Measurements from ENCODE around the gene MYH9. TPM values are rescaled to one million over a fixed set of nuclear protein-coding genes. Genes with fewer than 3 reads are reported as not detected.

MYH9 gene
- total and polyA plus RNA-seq, 4 donors = 32.3 to 150 (median 98.7) TPM

DNA sequence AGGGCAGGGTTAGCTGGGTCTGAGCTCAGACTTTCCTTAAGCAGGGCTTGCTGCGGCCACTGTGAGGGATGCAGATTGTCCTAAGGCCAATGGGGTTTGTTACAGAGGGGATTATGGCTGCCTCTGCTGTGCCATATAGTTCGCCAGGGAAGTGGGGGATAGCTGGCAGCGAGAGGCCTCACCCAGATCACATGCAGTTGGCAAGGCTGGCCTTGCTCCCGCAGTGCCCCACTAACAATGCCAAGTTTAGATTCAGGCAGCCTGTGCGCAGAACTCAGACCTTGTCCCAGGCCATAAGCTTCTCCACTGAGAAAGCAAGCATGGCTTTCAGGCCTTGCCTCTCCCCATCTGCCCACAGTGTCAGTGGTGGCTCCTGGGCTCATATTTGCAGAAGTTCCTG lies 143.8 kb downstream of the MYH9 start:
- 88% methylated on average over 5 of the region's 5 CpGs for WGBS
- H3K36me3 ChIP-seq (ENCODE audit: control insufficient read depth in 4 of 4, insufficient read depth in 3 of 4, low read depth in 1 of 4, low read length in 3 of 4) = no peaks in the 10 kb centered on the region
- H3K27me3 ChIP-seq (ENCODE audit: control insufficient read depth in 4 of 4, insufficient read depth in 4 of 4, low read length in 3 of 4) = no peaks in the 10 kb centered on the region
- DNase-seq (ENCODE audit: low spot score) = no peak
- no peak overlapping the region for H3K27ac ChIP-seq (ENCODE audit: low read depth in 1 of 2, low read length in 2 of 2)
- TF ChIP-seq FOXA1 (IDR thresholded peaks at IDR 0.05) = no peak
- TF ChIP-seq TAF1 (conservative IDR thresholded peaks at IDR 0.05) = no peak
- TF ChIP-seq SP1 (IDR thresholded peaks at IDR 0.05) = no peak
- no peak for TF ChIP-seq YY1 (IDR thresholded peaks at IDR 0.05)
- TF ChIP-seq, protein P1, sequence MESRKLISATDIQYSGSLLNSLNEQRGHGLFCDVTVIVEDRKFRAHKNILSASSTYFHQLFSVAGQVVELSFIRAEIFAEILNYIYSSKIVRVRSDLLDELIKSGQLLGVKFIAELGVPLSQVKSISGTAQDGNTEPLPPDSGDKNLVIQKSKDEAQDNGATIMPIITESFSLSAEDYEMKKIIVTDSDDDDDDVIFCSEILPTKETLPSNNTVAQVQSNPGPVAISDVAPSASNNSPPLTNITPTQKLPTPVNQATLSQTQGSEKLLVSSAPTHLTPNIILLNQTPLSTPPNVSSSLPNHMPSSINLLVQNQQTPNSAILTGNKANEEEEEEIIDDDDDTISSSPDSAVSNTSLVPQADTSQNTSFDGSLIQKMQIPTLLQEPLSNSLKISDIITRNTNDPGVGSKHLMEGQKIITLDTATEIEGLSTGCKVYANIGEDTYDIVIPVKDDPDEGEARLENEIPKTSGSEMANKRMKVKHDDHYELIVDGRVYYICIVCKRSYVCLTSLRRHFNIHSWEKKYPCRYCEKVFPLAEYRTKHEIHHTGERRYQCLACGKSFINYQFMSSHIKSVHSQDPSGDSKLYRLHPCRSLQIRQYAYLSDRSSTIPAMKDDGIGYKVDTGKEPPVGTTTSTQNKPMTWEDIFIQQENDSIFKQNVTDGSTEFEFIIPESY (IDR thresholded peaks at IDR 0.05) = no peak
- TF ChIP-seq JUND (IDR thresholded peaks at IDR 0.05) = no peak
- no peak for TF ChIP-seq HNF4G (IDR thresholded peaks at IDR 0.05)
- TF ChIP-seq RAD21 (IDR thresholded peaks at IDR 0.05) = no peak
- TF ChIP-seq FOXA2 (IDR thresholded peaks at IDR 0.05) = no peak
- TF ChIP-seq, protein P2, sequence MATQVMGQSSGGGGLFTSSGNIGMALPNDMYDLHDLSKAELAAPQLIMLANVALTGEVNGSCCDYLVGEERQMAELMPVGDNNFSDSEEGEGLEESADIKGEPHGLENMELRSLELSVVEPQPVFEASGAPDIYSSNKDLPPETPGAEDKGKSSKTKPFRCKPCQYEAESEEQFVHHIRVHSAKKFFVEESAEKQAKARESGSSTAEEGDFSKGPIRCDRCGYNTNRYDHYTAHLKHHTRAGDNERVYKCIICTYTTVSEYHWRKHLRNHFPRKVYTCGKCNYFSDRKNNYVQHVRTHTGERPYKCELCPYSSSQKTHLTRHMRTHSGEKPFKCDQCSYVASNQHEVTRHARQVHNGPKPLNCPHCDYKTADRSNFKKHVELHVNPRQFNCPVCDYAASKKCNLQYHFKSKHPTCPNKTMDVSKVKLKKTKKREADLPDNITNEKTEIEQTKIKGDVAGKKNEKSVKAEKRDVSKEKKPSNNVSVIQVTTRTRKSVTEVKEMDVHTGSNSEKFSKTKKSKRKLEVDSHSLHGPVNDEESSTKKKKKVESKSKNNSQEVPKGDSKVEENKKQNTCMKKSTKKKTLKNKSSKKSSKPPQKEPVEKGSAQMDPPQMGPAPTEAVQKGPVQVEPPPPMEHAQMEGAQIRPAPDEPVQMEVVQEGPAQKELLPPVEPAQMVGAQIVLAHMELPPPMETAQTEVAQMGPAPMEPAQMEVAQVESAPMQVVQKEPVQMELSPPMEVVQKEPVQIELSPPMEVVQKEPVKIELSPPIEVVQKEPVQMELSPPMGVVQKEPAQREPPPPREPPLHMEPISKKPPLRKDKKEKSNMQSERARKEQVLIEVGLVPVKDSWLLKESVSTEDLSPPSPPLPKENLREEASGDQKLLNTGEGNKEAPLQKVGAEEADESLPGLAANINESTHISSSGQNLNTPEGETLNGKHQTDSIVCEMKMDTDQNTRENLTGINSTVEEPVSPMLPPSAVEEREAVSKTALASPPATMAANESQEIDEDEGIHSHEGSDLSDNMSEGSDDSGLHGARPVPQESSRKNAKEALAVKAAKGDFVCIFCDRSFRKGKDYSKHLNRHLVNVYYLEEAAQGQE (IDR thresholded peaks at IDR 0.05) = no peak
- H3K9me3 ChIP-seq (ENCODE audit: control insufficient read depth in 4 of 4, low read length in 3 of 4) = no peaks in the 10 kb centered on the region
- H3K4me3 ChIP-seq (ENCODE audit: low read depth in 1 of 3, low read length in 3 of 3) = no peak overlapping the region
- H3K9ac ChIP-seq (ENCODE audit: low read depth in 1 of 2, low read length in 2 of 2) = no peak overlapping the region
- H3K4me1 ChIP-seq (ENCODE audit: control insufficient read depth in 4 of 4, insufficient read depth in 4 of 4, low read length in 3 of 4) = peaks cover 6 to 31% (median 17%) of the 10 kb centered on the region in 4 donors

DNA sequence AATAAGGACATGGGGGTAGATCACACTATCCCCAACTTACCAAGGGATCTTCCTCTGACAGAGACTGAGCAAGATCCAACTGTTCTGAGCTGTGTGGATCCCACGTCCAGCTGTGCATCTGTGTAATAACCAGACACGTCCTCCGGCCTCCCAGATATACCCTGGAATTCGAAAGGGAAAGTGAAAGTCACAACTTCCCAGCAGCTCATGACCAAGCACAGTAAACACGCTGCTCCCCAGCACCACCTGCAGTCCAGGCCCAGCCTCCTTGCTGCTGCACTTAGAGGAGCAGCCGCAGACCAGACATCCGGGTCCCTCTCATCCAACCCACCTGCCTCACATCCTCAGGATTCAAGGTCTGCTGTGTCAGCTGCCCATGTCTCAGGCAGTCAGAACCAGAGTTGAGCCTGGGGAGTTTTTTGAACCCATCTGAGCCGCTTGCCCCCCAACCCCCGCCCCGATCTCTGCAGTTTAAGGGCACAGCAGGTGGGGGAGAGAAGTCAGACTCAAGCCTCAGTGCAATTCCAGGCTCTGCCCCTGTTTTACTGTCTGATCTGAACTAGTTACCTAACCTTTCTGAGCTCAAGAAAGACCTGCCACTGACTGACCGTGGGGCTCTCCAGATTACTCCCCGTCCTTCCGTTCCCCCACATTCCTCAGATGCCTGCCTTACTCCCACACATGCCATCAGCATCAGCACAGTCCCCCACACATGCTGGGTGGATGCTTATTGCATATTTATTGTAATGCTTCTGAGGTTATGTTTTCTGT lies 148.2 kb downstream of the MYH9 start, which contains the start of gene APOL2:
Gene APOL2 (minus strand): TSS at position 127 of the 771 bp plus-strand sequence. CDS start 6,365 bp downstream, outside the sequence.
- H3K27me3 ChIP-seq (ENCODE audit: control insufficient read depth in 4 of 4, insufficient read depth in 4 of 4, low read length in 3 of 4) = no peaks in the 10 kb centered on the region
- 31% methylated on average over 13 of the region's 13 CpGs for WGBS
- peaks cover 7 to 44% (median 34%) of the 10 kb centered on the region in 4 donors for H3K4me1 ChIP-seq (ENCODE audit: control insufficient read depth in 4 of 4, insufficient read depth in 4 of 4, low read length in 3 of 4)
- H3K9ac ChIP-seq (ENCODE audit: low read depth in 1 of 2, low read length in 2 of 2) = peak within 1 kb of the TSS; percentile 96 to 99
- peak; percentile 77 for DNase-seq (ENCODE audit: low spot score)
- no peaks in the 10 kb centered on the region for H3K9me3 ChIP-seq (ENCODE audit: control insufficient read depth in 4 of 4, low read length in 3 of 4)
- H3K36me3 ChIP-seq (ENCODE audit: control insufficient read depth in 4 of 4, insufficient read depth in 3 of 4, low read depth in 1 of 4, low read length in 3 of 4) = peaks cover 0 to 7% (median under 1%) of the 10 kb centered on the region in 4 donors
- H3K4me3 ChIP-seq (ENCODE audit: low read depth in 1 of 3, low read length in 3 of 3) = peak within 1 kb of the TSS; percentile 82 to 97 (median 94)
- H3K27ac ChIP-seq (ENCODE audit: low read depth in 1 of 2, low read length in 2 of 2) = peak within 1 kb of the TSS; percentile 80 to 82
- TF ChIP-seq YY1 (IDR thresholded peaks at IDR 0.05) (peak; percentile 42), HNF4G (IDR thresholded peaks at IDR 0.05) (no peak), HNF4A (conservative IDR thresholded peaks at IDR 0.05) (peak; percentile 47 to 57), RAD21 (IDR thresholded peaks at IDR 0.05) (peak; percentile 69 to 80), TAF1 (conservative IDR thresholded peaks at IDR 0.05) (peak; percentile 93), EGR1 (IDR thresholded peaks at IDR 0.05; ENCODE audit: low read depth in 2 of 2) (no peak), NR2F2 (IDR thresholded peaks at IDR 0.05) (no peak), FOXA1 (IDR thresholded peaks at IDR 0.05) (peak; percentile 78), GABPA (IDR thresholded peaks at IDR 0.05 in 1 of 2, conservative IDR thresholded peaks at IDR 0.05 in 1 of 2) (no peak), SP1 (IDR thresholded peaks at IDR 0.05) (peak; percentile 75), RXRA (IDR thresholded peaks at IDR 0.05) (peak; percentile 57 to 68), JUND (IDR thresholded peaks at IDR 0.05) (peak in 1 of 2 donors; percentile 57)
- TF ChIP-seq, protein P3, sequence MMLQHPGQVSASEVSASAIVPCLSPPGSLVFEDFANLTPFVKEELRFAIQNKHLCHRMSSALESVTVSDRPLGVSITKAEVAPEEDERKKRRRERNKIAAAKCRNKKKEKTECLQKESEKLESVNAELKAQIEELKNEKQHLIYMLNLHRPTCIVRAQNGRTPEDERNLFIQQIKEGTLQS (IDR thresholded peaks at IDR 0.05) = no peak
- TF ChIP-seq, protein P4, sequence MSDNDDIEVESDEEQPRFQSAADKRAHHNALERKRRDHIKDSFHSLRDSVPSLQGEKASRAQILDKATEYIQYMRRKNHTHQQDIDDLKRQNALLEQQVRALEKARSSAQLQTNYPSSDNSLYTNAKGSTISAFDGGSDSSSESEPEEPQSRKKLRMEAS (IDR thresholded peaks at IDR 0.05) = peak; percentile 91
- TF ChIP-seq, protein P1 (IDR thresholded peaks at IDR 0.05) = peak; percentile 28
- TF ChIP-seq, protein P2 (IDR thresholded peaks at IDR 0.05) = peak; percentile 97
